C4-2B (cell line): ENCODE results near the gene NTNG1.

ENCODE experiments used
- H3K27ac ChIP-seq: fragments of 450-650 bp; 2 replicates; pipeline ENCODE4 v1.5.1; 2017
- ZFX ChIP-seq: fragments of 450-650 bp; IDR thresholded peaks from 2 replicates; pipeline ENCODE4 v1.6.1; 2017
- TF ChIP-seq, protein P1 (sequence below): fragments of 450-650 bp; conservative IDR thresholded peaks from 2 replicates; pipeline ENCODE4 v1.5.1; 2017; ENCODE audit warnings: mild to moderate bottlenecking

Gene NTNG1

DNA sequence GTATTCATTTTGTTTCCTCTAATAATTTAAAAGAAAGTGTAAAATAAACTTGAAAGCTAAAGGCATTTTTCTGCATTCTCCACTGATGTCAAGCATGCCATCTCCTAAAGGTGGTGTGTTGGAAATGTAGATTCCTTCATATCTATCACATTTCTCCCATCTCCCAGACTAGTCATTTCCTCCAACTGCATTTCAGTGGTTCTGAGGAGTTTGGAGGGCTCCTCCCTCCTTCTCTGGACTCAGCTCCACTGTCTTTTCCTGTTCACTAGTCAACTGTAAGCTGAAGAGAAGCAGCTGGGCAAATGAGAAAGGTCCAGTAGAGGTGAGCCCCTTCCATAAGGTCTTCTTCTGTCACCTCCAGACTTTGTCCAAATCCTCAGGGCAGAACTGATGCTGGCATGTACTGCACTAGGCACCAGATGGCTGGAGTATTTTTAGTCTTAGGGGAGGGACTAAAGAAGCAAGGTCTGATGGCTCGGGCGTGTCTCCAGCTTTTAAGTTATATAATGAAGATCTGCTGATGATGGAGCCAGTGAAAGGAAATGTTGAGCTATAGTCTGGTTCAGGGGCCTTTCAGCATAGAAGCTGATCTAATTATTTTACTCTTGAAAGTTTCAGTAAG, 186.1 kb downstream of the NTNG1 start:
- no peak overlapping the region for H3K27ac ChIP-seq
- TF ChIP-seq ZFX, result no peak
- TF ChIP-seq, protein P1, sequence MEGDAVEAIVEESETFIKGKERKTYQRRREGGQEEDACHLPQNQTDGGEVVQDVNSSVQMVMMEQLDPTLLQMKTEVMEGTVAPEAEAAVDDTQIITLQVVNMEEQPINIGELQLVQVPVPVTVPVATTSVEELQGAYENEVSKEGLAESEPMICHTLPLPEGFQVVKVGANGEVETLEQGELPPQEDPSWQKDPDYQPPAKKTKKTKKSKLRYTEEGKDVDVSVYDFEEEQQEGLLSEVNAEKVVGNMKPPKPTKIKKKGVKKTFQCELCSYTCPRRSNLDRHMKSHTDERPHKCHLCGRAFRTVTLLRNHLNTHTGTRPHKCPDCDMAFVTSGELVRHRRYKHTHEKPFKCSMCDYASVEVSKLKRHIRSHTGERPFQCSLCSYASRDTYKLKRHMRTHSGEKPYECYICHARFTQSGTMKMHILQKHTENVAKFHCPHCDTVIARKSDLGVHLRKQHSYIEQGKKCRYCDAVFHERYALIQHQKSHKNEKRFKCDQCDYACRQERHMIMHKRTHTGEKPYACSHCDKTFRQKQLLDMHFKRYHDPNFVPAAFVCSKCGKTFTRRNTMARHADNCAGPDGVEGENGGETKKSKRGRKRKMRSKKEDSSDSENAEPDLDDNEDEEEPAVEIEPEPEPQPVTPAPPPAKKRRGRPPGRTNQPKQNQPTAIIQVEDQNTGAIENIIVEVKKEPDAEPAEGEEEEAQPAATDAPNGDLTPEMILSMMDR, result no peak

DNA sequence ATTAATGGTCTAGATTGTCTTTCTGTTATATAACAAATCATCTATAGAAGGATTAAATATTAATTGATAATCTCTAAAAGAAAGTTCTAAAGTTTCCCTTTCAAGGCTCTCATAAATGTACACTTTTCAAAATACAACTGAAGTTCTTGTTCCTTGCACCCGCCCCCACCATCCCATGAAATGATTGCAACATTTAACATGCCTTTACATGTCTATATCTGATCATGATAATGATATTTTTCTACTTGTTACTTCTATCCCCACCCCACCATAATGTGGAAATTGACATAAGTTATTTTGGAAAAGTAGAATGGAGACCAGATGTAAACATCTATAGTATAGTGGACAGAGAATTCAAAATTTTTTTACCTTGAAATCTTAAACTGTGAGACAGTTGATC, 186.6 kb downstream of the NTNG1 start:
- no peak overlapping the region for H3K27ac ChIP-seq
- TF ChIP-seq ZFX, result no peak
- TF ChIP-seq, protein P1, result no peak

DNA sequence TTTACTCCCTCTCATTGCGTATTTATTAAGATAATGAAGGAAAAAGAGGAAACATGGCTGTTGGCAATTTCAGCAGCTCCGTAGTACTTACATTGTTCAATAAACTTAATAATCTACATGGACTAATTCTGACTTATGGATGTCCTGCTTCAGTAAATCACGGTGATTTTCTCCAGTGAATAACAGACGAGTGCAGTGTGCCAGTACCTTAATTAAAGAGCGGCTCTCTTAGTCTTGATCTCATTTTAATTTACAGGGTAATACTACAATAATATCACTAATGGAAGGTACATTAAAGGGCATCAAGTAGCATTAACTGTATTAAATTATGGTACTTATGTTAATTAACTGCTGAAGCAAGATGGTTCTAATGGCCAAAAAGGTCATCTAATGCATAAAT, 187.2 kb downstream of the NTNG1 start:
- TF ChIP-seq ZFX, result no peak
- TF ChIP-seq, protein P1, result no peak
- no peak overlapping the region for H3K27ac ChIP-seq

DNA sequence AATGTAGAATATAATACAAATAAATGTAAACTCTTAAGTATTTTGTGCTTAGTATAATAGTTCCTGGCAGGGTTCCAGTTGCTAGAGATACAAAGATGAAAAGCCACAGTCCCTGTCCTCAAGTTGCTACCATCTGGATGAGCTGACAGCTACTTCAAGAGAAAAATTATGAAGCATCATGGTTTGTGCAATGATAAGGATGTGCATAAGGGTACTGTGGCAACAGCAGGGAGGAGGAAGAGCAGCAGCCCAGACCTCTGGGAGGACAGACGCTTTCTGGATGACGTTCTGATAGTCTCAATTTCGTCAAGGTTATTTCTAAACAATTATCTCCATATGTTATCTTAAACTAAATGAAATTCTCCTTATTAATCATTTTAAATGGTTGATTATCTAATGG, 198.9 kb downstream of the NTNG1 start:
- TF ChIP-seq, protein P1, result no peak
- TF ChIP-seq ZFX, result no peak
- no peak overlapping the region for H3K27ac ChIP-seq

DNA sequence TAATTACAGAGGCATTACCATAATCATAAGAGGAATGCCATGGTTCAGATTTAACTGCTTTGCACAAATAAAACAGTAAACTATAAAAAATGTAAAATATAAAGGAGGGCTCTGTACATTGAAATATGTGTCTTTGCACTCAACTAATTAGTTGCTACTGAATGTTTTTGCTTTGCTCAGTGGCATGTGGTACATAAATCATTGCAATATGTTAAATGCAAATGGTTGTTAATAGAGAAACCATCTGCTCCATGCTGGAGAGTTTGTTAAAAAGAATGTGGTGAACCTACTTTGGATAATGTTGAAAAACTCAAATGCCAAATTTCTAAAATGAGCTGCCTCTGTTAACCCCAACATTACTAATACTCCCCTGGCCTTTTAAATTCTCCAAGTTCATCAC, 201.5 kb downstream of the NTNG1 start:
- TF ChIP-seq ZFX, result no peak
- TF ChIP-seq, protein P1, result no peak
- H3K27ac ChIP-seq, result no peak overlapping the region

DNA sequence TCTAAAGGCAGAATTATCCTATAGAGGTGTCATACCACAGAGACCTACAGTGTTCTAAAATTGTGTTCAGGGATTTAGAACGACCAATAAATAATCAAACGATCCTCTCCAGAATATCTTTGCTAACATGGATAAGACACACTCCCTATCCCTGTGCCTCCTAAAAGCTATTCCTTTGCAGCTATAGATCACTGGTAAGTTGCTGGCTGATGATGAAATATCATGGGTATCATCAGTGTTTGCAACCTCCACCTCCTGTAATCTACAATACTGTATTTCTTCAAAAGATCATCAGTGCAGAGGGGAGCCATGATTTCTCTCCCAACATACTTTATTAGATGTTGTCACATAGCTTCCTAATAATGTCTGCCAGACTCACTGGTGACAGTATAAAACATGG, 201.9 kb downstream of the NTNG1 start:
- TF ChIP-seq, protein P1, result no peak
- no peak for TF ChIP-seq ZFX
- no peak overlapping the region for H3K27ac ChIP-seq

DNA sequence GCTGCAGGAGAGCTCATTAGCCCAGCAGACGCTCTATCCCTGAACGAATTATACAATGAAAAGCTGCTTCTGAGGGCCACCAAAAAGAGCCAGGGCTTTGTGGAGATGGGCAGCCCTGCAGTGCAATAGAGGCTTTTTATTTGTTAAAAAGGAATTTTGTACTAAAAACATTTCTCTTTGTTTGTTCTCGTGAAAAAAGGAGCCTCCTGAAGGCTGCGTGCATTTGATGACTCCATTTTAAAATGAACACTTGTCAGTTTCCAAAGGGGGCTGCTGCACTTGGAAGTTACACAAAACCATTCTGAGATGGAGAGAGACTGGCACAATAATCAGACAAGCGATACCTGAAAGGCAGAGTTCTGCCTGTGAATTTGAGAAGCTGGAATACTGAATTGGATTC, 202.8 kb downstream of the NTNG1 start:
- TF ChIP-seq ZFX, result no peak
- no peak overlapping the region for H3K27ac ChIP-seq

DNA sequence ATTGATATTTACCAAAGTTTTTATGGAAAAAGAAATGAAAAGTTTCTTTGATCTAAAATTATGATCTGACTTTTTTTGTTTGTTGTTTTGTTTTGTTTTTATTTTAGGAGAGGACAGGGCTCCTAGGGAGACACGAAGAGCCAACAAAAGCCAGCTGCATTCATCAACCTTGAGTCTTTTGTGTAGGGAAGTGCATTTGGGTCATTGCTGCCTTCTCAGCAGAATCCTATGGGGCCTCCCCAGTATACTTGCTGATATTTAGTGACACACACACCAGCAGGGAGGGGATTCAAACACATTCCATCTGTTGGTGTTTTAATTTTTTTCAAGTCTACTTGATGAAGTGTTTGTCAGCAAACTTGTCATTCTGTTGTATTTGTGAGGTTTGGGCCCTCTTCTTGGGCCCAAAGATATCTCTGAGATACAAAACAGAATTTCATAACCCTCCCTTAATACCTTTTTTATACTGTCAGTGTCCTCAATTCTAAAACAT, 203.5 kb downstream of the NTNG1 start:
- H3K27ac ChIP-seq, result no peak overlapping the region
- TF ChIP-seq, protein P1, result no peak
- TF ChIP-seq ZFX, result no peak
